ENCODE results near the gene TPRN. TPM values are rescaled to one million over a fixed set of nuclear protein-coding genes. Genes with fewer than 3 reads are reported as not detected.
A peak's percentile ranks its signal among the peaks of the same experiment; 100 is the strongest.

Gene TPRN
- total and polyA plus RNA-seq, 5 donors = 4.8 to 13.9 (median 7.9) TPM

- DNase-seq (no peak), ATAC-seq (no peak)
- Histone ChIP-seq H3K27me3 (ENCODE audit: control insufficient read depth, insufficient read depth) (no peaks in the 10 kb centered on the region), H3K27ac (ENCODE audit: low read length) (no peak overlapping the region), H3K4me1 (ENCODE audit: control insufficient read depth, insufficient read depth, low read length) (peaks cover 2% of the 10 kb centered on the region), H3K9me3 (ENCODE audit: control insufficient read depth, low read length) (no peaks in the 10 kb centered on the region), H3K4me3 (ENCODE audit: low read length) (no peak overlapping the region)
- intact Hi-C loops (cut with DNase I) = no loop called here
- WGBS = 92% methylated on average over 22 of the region's 22 CpGs
Measured at GRCh38 chr9:137181680-137182079, 18.9 kb downstream of the TPRN start.

- Histone ChIP-seq H3K27me3 (ENCODE audit: control insufficient read depth, insufficient read depth) (no peaks in the 10 kb centered on the region), H3K4me1 (ENCODE audit: control insufficient read depth, insufficient read depth, low read length) (no peaks in the 10 kb centered on the region), H3K4me3 (ENCODE audit: low read length) (no peak overlapping the region), H3K27ac (ENCODE audit: low read length) (no peak overlapping the region), H3K9me3 (ENCODE audit: control insufficient read depth, low read length) (no peaks in the 10 kb centered on the region)
- intact Hi-C loops (cut with DNase I) = no loop called here
- WGBS = 94% methylated on average over 20 of the region's 20 CpGs
- ATAC-seq = no peak
- no peak for DNase-seq
Measured at GRCh38 chr9:137180491-137180890, 20.1 kb downstream of the TPRN start.

GRCh38 chr9:137179761-137180160 is 20.8 kb downstream of the TPRN start:
- ATAC-seq = no peak
- H3K4me1 ChIP-seq (ENCODE audit: control insufficient read depth, insufficient read depth, low read length) = no peaks in the 10 kb centered on the region
- H3K4me3 ChIP-seq (ENCODE audit: low read length) = no peak overlapping the region
- no peaks in the 10 kb centered on the region for H3K9me3 ChIP-seq (ENCODE audit: control insufficient read depth, low read length)
- no peaks in the 10 kb centered on the region for H3K27me3 ChIP-seq (ENCODE audit: control insufficient read depth, insufficient read depth)
- no peak overlapping the region for H3K27ac ChIP-seq (ENCODE audit: low read length)
- DNase-seq = no peak
- WGBS = 91% methylated on average over 17 of the region's 17 CpGs
- intact Hi-C loops (cut with DNase I) = no loop called here

DNA sequence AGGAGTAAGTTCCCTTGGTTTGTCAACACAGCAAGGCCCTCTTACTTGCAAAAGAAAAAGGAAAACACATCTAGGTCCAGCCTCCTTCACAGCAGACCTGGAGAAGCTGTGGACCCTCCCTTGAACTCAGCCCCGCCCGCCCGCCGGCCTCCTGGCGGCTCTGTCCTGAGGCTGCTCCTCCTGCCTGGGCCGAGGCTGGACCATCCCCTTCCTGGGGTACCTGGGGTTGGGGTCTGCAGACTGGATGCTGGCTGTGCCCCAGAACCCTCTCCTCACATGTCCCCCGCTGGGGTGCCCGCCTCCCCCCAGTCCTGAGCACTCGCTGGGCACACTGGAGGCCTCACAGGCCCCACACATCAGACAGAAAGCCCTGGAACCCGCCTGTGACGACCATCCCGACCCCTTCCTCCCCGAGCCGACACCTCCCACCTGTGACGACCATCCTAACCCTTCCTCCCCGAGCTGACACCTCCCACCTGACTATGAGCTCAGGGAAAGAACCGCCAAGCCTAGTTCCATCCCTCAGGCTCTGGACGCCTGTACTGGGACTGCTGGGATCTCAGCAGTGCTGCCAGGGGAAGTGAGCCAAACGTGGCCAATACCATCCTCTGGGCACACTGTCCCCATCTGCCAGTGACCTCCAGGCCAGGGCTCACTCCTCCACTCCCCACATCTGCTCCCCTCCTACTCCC is 21.5 kb downstream of the TPRN start:
- H3K27me3 ChIP-seq (ENCODE audit: control insufficient read depth, insufficient read depth) = no peaks in the 10 kb centered on the region
- H3K9me3 ChIP-seq (ENCODE audit: control insufficient read depth, low read length) = no peaks in the 10 kb centered on the region
- no peak overlapping the region for H3K4me3 ChIP-seq (ENCODE audit: low read length)
- no peak for ATAC-seq
- intact Hi-C loops (cut with DNase I) = no loop called here
- 90% methylated on average over 19 of the region's 19 CpGs for WGBS
- no peak for DNase-seq
- no peaks in the 10 kb centered on the region for H3K4me1 ChIP-seq (ENCODE audit: control insufficient read depth, insufficient read depth, low read length)
- no peak overlapping the region for H3K27ac ChIP-seq (ENCODE audit: low read length)

- 76% methylated on average over 23 of the region's 23 CpGs for WGBS
- intact Hi-C loops (cut with DNase I) = no loop called here
- no peaks in the 10 kb centered on the region for H3K4me1 ChIP-seq (ENCODE audit: control insufficient read depth, insufficient read depth, low read length)
- ATAC-seq (no peak), DNase-seq (no peak)
- no peaks in the 10 kb centered on the region for H3K9me3 ChIP-seq (ENCODE audit: control insufficient read depth, low read length)
- no peak overlapping the region for H3K27ac ChIP-seq (ENCODE audit: low read length)
- no peak overlapping the region for H3K4me3 ChIP-seq (ENCODE audit: low read length)
- no peaks in the 10 kb centered on the region for H3K27me3 ChIP-seq (ENCODE audit: control insufficient read depth, insufficient read depth)
Measured at GRCh38 chr9:137178201-137178938, 22.2 kb downstream of the TPRN start.

- DNase-seq = no peak
- Histone ChIP-seq H3K4me1 (ENCODE audit: control insufficient read depth, insufficient read depth, low read length) (no peaks in the 10 kb centered on the region), H3K4me3 (ENCODE audit: low read length) (no peak overlapping the region), H3K27me3 (ENCODE audit: control insufficient read depth, insufficient read depth) (no peaks in the 10 kb centered on the region), H3K9me3 (ENCODE audit: control insufficient read depth, low read length) (no peaks in the 10 kb centered on the region), H3K27ac (ENCODE audit: low read length) (no peak overlapping the region)
- 57% methylated on average over 17 of the region's 17 CpGs for WGBS
- intact Hi-C loops (cut with DNase I) = no loop called here
- no peak for ATAC-seq
Measured at GRCh38 chr9:137176302-137177182, 24.0 kb downstream of the TPRN start.

GRCh38 chr9:137175345-137175961 is 25.1 kb downstream of the TPRN start:
- Histone ChIP-seq H3K27ac (ENCODE audit: low read length) (no peak overlapping the region), H3K27me3 (ENCODE audit: control insufficient read depth, insufficient read depth) (no peaks in the 10 kb centered on the region), H3K4me1 (ENCODE audit: control insufficient read depth, insufficient read depth, low read length) (no peaks in the 10 kb centered on the region), H3K9me3 (ENCODE audit: control insufficient read depth, low read length) (no peaks in the 10 kb centered on the region), H3K4me3 (ENCODE audit: low read length) (no peak overlapping the region)
- DNase-seq (no peak), ATAC-seq (peak; percentile 4 to 7)
- WGBS = 37% methylated on average over 33 of the region's 33 CpGs
- intact Hi-C loops (cut with DNase I) = no loop called here

DNA sequence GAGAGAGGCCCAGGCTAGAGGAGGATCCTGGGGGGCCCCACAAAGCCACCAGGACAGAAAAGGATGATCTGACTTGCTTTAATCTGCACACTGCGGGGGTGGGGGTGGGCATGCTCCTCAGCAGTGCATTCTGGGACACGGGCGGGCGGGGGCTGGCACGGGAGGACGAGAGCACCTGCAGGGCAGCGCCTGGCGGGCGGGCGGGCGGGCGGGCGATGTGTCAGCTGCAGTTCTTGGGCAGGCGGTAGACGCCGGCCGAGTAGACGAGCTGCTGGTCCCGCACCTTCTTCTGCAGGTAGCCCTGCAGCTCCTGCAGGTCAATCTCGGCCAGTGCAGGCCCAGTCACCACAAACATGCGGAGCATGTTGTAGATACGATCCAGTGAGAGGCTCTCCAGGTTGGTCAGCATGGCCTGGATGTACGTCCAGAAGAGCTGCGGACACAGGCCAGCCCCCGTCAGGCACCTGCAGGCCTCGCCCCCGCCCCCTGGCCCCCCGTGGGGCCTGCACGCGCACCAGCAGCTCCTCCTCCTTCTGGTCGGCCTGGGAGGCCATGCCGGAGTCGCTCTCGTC is 25.7 kb downstream of the TPRN start:
- WGBS = 45% methylated on average over 34 of the region's 34 CpGs
- no peak for ATAC-seq
- Histone ChIP-seq H3K4me3 (ENCODE audit: low read length) (no peak overlapping the region), H3K9me3 (ENCODE audit: control insufficient read depth, low read length) (no peaks in the 10 kb centered on the region), H3K27ac (ENCODE audit: low read length) (no peak overlapping the region), H3K4me1 (ENCODE audit: control insufficient read depth, insufficient read depth, low read length) (no peaks in the 10 kb centered on the region), H3K27me3 (ENCODE audit: control insufficient read depth, insufficient read depth) (no peaks in the 10 kb centered on the region)
- intact Hi-C loops (cut with DNase I) = no loop called here
- no peak for DNase-seq

- Histone ChIP-seq H3K27ac (ENCODE audit: low read length) (no peak overlapping the region), H3K27me3 (ENCODE audit: control insufficient read depth, insufficient read depth) (no peaks in the 10 kb centered on the region), H3K4me1 (ENCODE audit: control insufficient read depth, insufficient read depth, low read length) (no peaks in the 10 kb centered on the region), H3K9me3 (ENCODE audit: control insufficient read depth, low read length) (no peaks in the 10 kb centered on the region), H3K4me3 (ENCODE audit: low read length) (no peak overlapping the region)
- 82% methylated on average over 45 of the region's 45 CpGs for WGBS
- no peak for DNase-seq
- intact Hi-C loops (cut with DNase I) = no loop called here
- ATAC-seq = no peak
Measured at GRCh38 chr9:137173796-137174664, 26.5 kb downstream of the TPRN start.
